ENCODE data around the gene BCAS3.
"Not testable (repeated sequence)": the region's sequence is repeated elsewhere in the genome, so short reads cannot be mapped to it uniquely, and the experiment has no call there.

Gene BCAS3

GRCh38 chr17:61354895-61355874 is 677.5 kb downstream of the BCAS3 start:
- DNase-seq: no peak

GRCh38 chr17:61357061-61357460 is 679.4 kb downstream of the BCAS3 start:
- DNase-seq: not testable (repeated sequence)

GRCh38 chr17:61359513-61359912 is 681.9 kb downstream of the BCAS3 start:
- not testable (repeated sequence) for DNase-seq

GRCh38 chr17:61360318-61360943 is 682.8 kb downstream of the BCAS3 start:
- no peak for DNase-seq

GRCh38 chr17:61361084-61361483 is 683.4 kb downstream of the BCAS3 start:
- DNase-seq: no peak

GRCh38 chr17:61362396-61362795 is 684.7 kb downstream of the BCAS3 start:
- no peak for DNase-seq

- DNase-seq: no peak
Observed at GRCh38 chr17:61362852-61363600, 685.4 kb downstream of the BCAS3 start.

GRCh38 chr17:61363601-61364462 is 686.2 kb downstream of the BCAS3 start:
- no peak for DNase-seq

- no peak for DNase-seq
Observed at GRCh38 chr17:61364463-61364846, 686.8 kb downstream of the BCAS3 start.

GRCh38 chr17:61366076-61366714 is 688.5 kb downstream of the BCAS3 start:
- DNase-seq: no peak

GRCh38 chr17:61366715-61367413 is 689.2 kb downstream of the BCAS3 start:
- no peak for DNase-seq

GRCh38 chr17:61368049-61368831 is 690.6 kb downstream of the BCAS3 start:
- DNase-seq: no peak

- no peak for DNase-seq
Observed at GRCh38 chr17:61368832-61369450, 691.3 kb downstream of the BCAS3 start.

- DNase-seq: no peak
Observed at GRCh38 chr17:61369751-61370150, 692.1 kb downstream of the BCAS3 start.

- DNase-seq: no peak
Observed at GRCh38 chr17:61371179-61371578, 693.5 kb downstream of the BCAS3 start.

- no peak for DNase-seq
Observed at GRCh38 chr17:61371606-61372005, 694.0 kb downstream of the BCAS3 start.

GRCh38 chr17:61372436-61372835 is 694.8 kb downstream of the BCAS3 start:
- DNase-seq: no peak

- no peak for DNase-seq
Observed at GRCh38 chr17:61376931-61377838, 699.5 kb downstream of the BCAS3 start.

Data from hippocampal formation (tissue), 2 donors.